ENCODE data around the gene BET1L.

Gene BET1L

DNA sequence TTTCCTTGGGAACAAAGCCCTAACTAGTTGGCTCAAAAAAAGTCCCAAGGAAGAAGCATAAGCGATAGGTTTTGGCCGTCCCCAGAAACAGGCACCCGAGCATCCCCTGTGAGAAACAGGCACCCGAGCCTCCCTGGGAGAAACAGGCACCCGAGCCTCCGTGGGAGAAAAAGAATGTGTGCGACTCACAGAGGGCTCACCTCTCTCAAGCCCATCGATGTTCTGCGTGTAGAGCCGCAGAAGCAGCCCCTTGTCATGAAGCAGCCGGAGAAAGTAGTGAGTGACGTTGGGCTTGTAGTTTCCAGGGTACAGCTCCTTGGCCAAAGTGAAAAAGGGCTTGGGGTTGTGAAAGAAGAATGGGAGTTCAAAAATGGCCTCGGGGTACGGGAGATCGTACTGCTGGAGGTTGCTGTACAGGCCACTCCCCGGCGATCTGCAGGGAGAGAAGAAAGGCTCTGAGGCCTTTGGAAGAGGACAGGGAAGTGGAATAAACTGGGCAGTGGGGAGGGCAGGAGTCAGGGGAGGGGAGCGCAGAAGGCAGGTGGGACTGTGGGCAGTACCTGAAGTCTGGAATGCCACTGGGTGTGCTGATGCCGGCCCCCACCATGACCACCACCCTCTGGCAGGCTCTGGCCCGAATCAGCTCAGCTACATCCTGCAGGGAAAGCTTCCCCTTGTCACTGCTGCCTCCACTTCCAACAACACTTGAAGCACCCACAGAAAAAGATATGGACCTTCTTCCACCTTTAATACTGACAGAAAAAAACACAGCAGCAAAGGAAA, 25.8 kb upstream of the BET1L start:
- H3K4me3 ChIP-seq (ENCODE audit: low read depth, low read length) = no peak overlapping the region
- TF ChIP-seq, protein P1, sequence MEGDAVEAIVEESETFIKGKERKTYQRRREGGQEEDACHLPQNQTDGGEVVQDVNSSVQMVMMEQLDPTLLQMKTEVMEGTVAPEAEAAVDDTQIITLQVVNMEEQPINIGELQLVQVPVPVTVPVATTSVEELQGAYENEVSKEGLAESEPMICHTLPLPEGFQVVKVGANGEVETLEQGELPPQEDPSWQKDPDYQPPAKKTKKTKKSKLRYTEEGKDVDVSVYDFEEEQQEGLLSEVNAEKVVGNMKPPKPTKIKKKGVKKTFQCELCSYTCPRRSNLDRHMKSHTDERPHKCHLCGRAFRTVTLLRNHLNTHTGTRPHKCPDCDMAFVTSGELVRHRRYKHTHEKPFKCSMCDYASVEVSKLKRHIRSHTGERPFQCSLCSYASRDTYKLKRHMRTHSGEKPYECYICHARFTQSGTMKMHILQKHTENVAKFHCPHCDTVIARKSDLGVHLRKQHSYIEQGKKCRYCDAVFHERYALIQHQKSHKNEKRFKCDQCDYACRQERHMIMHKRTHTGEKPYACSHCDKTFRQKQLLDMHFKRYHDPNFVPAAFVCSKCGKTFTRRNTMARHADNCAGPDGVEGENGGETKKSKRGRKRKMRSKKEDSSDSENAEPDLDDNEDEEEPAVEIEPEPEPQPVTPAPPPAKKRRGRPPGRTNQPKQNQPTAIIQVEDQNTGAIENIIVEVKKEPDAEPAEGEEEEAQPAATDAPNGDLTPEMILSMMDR (IDR thresholded peaks at IDR 0.05; ENCODE audit: low read depth, low read length) = no peak

DNA sequence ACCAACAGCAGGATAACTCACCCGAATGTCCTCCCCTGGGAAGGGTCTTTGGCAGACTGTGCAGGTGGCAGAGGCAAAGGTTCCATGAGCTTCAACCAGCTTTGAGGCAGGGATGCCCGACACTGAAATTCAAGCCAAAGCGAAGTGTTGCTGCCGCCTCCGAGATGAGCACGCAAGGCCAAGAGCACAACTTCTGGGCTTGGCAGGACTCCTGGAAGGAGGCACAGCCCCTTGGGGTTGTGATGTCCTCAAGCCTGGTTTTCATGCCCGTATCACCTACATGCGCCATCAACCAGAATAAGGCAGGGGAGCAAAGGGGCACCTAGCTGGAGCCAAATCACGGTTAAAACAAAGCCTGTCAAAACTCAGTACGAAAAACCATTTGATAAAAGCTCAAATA, 23.2 kb upstream of the BET1L start:
- Histone ChIP-seq H3K36me3 (no peaks in the 10 kb centered on the region), H3K9me3 (no peaks in the 10 kb centered on the region), H3K4me1 (no peaks in the 10 kb centered on the region), H3K27me3 (no peaks in the 10 kb centered on the region), H3K4me3 (ENCODE audit: low read depth, low read length) (no peak overlapping the region)
- no peak for DNase-seq
- TF ChIP-seq, protein P1 (IDR thresholded peaks at IDR 0.05; ENCODE audit: low read depth, low read length) = no peak

More for the DNA sequence above, 25.8 kb upstream of the BET1L start:
- H3K36me3 ChIP-seq = no peaks in the 10 kb centered on the region
- no peaks in the 10 kb centered on the region for H3K9me3 ChIP-seq
- no peaks in the 10 kb centered on the region for H3K4me1 ChIP-seq
- DNase-seq = no peak
- H3K27me3 ChIP-seq = no peaks in the 10 kb centered on the region

DNA sequence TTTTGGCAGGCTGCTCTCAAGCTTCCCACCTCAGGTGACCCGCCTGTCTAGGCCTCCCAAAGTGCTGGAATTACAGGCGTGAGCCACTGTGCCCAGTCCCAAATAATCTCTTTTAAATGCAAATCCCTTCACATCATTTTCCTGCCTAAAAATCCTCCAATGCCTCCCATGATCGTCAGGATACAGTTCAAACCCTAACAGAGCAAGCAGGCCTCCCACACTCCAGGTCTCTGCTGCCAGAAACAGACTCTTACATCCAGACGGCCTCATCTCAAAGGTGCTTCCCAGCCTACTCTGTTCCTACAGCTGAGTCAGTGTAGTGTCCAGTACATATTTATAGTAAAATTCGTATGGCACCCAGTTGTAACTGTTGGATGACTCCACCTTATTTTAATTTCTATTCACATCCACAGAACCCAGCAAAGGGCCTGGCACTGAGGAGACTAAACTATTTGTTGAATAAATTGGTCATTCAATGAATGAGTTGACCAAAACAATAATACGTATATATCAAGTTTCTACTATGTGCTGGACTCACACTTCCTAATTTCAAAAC, 20.7 kb upstream of the BET1L start:
- no peaks in the 10 kb centered on the region for H3K36me3 ChIP-seq
- no peak for DNase-seq
- no peaks in the 10 kb centered on the region for H3K9me3 ChIP-seq
- H3K4me1 ChIP-seq = no peaks in the 10 kb centered on the region
- H3K27me3 ChIP-seq = no peaks in the 10 kb centered on the region
- H3K4me3 ChIP-seq (ENCODE audit: low read depth, low read length) = no peak overlapping the region
- TF ChIP-seq, protein P1 (IDR thresholded peaks at IDR 0.05; ENCODE audit: low read depth, low read length) = no peak

DNA sequence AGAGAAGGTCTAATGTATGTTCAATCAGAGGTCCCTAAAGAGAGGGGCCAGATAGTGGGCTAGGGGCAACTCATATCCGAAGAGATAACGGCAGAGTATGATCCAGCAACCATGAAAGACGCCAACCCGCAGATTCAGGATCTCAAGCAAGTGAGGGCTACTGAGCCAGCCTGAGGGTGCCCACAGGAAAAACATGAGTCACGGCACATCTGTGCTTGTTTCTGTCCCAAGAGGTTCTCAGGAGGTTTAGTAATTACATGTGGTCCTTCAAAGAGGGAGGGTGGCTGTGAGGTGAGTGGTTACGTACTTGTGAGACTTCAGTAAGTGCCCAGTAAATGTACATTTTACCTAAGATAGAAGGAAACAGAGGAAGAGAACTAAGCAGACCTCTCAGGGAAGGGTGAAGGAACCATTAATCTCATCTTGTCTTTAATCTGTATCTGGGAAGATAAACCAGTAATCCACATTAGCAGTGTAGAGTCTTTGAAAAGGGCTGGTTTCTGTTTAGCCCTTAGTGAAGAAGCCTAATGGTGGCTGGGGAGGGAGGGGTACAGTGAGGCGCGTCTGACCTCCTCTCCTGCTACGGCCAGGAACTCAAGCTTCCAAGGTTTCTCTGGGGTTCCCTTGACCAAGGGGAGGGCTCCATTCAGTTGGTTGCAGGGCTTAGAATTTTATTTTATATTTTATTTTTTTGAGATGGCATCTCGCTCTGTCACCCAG, 18.7 kb upstream of the BET1L start:
- Histone ChIP-seq H3K36me3 (no peaks in the 10 kb centered on the region), H3K4me1 (no peaks in the 10 kb centered on the region), H3K4me3 (ENCODE audit: low read depth, low read length) (no peak overlapping the region), H3K27me3 (no peaks in the 10 kb centered on the region), H3K9me3 (no peaks in the 10 kb centered on the region)
- DNase-seq = no peak
- TF ChIP-seq, protein P1 (IDR thresholded peaks at IDR 0.05; ENCODE audit: low read depth, low read length) = no peak

DNA sequence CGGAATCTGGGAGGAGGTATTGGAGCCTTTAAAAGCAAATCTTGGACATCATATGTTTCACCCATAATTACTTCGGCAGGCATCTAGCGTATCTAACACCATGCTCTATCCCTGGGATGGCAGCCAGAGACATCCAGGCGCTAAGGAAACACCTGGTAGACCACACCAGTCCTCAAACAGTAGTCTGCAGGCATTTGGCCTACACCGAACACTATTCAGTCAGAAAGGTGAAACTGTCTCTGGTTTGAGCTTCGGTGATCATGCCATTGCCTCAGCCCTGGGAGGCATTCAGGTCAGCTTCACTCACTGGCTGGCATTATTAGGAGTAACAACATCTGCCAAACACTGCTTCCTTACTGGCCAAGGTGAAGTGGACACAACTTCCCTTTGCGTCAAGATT, 17.2 kb upstream of the BET1L start:
- Histone ChIP-seq H3K27me3 (no peaks in the 10 kb centered on the region), H3K4me1 (no peaks in the 10 kb centered on the region), H3K4me3 (ENCODE audit: low read depth, low read length) (no peak overlapping the region), H3K36me3 (no peaks in the 10 kb centered on the region), H3K9me3 (no peaks in the 10 kb centered on the region)
- TF ChIP-seq, protein P1 (IDR thresholded peaks at IDR 0.05; ENCODE audit: low read depth, low read length) = no peak
- DNase-seq = no peak

DNA sequence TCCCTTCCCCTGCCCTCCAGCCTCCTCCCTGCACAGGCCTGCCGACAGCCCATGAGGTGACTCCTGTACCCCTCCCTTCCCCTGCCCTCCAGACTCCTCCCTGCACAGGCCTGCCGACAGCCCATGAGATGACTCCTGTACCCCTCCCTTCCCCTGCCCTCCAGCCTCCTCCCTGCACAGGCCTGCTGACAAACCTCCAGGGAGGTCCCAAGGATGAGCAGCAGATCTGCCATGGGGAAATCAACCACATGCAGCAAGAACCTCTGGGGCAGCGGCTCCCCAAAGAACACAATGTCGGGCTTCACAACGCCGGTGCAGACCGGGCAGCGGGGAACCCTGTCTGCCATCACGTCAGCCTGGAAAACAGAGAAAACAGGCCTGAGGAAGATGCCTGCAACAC, 16.7 kb upstream of the BET1L start:
- DNase-seq = no peak
- no peaks in the 10 kb centered on the region for H3K27me3 ChIP-seq
- TF ChIP-seq, protein P1 (IDR thresholded peaks at IDR 0.05; ENCODE audit: low read depth, low read length) = no peak
- H3K4me1 ChIP-seq = no peaks in the 10 kb centered on the region
- no peaks in the 10 kb centered on the region for H3K9me3 ChIP-seq
- H3K4me3 ChIP-seq (ENCODE audit: low read depth, low read length) = no peak overlapping the region
- no peaks in the 10 kb centered on the region for H3K36me3 ChIP-seq

Data from BE2C (cell line).